Stimulated activated CD4-positive, alpha-beta T cell treated with anti-CD3 and anti-CD28 coated beads, TNF-alpha, amount 100 ng/mL, for 24 hours (primary cell): ENCODE results near the gene POLD2.
"Not testable (repeated sequence)": the region's sequence is repeated elsewhere in the genome, so short reads cannot be mapped to it uniquely, and the experiment has no call there.

Source experiments
- DNase-seq, 3 experiments: peaks; one replicate each; pipeline ENCODE4 v3.0.0-alpha.2; 2020; ENCODE audit warnings: low read depth in 3 of 3

The POLD2 gene

DNA sequence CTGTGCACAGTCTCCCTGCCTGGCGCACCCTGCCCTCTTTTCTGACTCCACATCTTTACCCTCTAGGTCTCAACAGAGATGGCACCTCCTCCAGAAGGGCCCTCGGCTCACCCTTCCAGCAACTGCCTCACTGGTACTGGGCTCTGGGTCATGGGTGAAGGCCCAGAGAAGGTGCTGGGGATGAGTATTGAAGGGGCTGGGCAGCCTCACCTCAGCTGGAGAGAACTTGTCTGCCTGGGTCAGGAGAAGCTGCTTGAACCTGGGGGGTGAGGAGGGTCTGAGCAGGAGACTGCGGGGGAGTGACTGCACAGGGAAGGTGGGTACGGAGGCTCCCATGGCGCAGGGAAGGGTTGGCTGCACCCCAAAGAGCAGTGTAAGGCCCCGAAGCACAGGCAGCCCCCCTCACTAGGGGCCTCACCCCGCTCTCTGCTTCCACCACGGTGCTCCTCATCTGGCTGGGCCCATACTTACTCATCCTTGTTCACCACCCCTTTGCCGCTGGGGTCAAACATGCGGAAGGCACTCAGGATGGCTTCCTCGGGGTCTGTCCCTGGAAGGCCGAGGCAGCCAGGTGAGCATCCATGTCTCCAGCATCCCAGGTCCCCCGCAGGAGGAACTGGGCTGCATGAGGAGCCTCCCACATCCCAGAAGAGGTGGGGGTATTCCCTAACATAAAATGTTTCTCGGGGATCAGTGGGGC is 16.1 kb upstream of the POLD2 start:
- DNase-seq, result no peak

DNA sequence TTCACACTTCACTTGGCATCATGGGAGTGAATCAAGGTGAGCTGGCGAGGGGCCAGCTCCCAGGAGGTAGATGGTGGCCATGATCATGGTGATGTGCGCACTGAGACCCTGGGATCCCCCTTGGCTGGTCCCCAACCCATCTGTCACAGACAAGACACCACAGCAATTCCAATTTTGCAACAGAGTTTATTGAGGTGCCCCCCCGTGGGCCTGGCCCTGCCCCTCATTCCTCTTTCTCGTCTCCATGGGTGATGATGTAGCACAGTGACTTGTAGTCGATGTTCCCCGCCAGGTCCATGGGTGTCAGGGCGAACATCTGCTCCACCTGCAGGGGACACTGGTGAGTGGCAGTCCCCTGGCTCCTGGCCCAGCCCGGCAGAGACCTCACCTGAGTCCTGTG is 15.3 kb upstream of the POLD2 start:
- no peak for DNase-seq

DNA sequence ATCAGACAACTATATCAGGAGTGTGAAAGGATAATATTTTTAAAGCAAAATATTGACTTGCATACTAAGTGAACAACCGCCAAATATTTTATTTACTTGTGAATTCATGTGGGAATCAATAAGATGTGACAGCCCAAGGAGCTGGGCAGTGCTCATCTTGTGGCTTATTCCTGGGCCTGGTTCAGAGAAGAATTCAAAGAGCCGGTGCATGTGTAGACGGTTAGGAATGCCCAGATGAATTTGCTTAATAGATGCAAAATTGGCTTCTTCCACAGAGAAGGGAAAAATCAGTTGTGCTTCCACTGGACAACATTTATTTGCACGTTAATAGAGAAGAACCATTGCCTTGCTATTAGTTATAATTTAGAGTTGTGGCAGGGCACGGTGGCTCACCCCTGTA is 13.4 kb upstream of the POLD2 start:
- DNase-seq, result no peak

DNA sequence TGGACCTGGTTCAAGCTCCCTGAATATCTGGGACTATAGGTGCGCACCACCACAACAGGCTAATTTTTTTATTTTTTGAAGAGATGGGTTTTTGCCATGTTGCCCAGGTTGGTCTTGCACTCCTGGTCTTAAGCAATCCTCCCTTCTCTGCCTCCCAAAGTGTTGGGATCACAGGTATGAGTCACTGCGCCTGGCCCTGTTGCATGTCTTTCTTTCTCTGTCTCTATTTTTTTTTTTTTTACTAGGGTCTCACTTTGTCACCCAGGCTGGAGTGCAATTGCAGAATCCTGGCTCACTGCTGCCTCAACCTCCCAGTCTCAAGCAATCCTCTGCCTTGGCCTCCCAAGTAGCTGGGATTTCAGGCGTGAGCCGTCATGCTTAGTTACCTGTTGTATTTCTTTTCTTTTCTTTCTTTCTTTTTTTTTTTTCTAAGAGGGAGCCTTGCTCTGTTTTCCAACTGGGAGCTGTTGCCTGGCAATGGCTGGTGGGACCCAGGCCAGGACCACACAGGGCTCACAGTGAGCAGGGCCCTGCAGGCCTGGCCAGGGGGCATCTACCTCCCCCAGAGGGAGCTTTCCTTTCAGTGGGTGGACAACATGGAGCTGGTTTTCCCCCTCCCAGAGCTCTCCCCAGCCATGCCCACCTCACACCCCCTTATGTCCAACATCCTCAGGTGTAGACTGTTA is 11.7 kb upstream of the POLD2 start:
- no peak for DNase-seq

DNA sequence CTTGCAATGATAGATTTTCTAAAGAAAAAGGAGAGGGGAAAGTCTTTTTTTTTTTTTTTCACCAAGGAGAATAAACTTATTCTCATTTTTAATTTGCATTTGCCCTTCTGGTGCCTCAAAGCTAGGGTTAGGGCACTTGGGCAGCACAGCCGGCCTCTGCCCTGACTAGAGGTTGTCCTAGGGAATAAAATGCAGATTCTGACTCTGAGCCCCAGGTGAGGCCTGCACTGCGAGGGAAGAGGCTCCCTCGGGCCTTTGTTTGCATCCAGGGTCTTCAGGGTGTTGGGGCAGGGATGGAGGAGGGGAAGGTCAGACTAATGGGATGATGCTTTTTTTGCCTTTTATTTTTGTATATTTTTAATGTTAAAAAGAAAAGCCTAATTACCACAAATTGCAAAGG is 9.9 kb upstream of the POLD2 start:
- no peak for DNase-seq

DNA sequence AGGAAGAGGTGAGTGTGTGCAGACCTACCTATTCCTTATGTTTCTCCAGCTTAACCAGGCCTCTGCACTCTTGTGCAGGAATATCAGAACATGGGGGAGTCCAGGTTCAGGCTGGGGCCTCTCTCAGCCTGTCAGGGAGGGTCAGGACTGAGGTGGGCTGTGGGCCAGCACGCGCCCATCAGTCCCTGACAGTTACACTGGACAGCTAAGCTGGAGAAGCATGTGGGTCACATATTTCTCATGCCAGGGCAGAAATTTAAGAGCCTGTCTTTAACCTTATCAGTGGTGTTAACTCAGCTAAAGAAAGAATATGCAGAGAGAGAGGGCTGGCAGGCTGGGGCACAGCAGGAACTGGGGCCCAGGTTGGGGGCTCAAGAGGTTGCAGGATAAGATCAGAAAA is 8.7 kb upstream of the POLD2 start:
- DNase-seq, result no peak

DNA sequence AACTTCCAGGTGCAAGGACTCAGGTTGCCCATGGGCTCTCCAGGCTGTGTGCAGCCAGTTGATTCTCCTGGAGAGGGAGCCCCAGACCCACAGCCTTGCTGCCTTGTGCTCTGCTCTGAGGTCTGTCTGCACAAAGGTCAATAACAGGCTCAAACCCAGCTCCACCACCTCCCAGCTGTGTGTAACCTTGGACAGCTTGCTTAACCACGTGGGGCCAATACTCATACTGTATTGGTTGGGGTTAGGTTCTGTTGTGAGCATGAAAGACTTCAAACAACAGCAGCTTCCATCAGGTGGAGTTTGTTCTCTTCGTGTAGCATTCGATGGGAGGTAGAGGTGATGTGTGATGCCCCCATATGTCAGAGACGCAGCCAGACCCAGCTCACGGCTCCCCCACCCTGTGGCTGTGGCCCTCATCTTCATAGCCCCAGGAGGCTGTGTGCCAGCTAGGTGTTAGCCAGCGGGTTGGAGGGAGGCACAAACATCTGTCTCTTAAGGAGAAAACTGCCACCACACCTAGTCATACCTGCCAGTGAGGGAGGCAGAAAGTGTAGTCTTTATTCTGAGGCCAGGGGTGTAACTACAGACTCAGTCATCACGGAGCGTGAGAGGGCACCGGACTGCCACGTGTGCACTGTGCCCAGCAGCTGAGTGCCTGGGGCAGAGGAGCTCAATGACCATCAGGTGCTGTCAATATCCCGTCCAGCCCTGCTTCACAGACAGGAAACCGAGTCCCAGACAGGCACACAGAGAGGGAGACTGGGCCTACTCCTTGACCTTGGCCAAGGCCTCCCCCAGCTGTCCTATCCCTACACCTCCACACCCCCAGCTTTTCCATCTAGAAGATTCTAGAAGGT is 8.1 kb upstream of the POLD2 start:
- no peak for DNase-seq

DNA sequence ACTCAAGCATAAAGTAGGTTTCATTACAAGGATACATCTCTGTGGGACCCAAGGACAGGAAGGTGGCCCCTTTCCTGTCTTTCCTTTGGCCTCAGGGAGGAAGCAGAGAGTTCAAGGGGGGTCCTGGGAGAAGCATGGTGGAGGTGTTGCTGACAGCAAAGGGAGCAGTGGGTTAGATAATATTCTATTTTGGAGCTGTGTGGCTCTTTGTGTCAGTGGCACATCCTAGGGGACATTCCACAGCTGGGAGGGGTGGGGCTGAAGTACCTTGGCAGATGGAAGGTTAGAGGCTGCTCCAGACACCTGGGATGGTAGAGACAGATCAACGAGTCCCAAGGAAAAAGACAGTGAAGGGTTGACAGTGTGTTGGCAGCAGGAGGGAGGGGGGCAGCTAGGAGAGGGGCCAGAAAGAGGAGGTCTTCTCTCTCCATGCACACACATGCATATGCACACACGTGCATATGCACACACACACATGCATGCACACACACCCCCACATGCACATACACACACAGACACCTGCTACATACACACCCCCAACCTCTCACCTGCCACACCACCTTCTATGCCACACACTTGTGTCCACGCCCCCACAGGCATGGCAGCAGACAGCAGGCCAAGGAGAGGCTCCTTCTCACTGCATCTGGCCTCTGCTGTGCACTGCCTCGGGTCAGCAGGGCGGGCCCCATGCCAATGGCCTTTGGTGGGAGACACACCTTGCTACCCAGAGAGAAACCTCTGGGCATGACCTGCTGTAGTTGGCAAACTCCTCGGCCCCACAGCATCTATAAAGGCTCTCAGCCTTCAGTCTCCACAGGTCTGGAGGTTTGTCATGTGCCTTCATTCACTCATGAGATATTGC is 5.6 kb upstream of the POLD2 start:
- DNase-seq, result no peak

DNA sequence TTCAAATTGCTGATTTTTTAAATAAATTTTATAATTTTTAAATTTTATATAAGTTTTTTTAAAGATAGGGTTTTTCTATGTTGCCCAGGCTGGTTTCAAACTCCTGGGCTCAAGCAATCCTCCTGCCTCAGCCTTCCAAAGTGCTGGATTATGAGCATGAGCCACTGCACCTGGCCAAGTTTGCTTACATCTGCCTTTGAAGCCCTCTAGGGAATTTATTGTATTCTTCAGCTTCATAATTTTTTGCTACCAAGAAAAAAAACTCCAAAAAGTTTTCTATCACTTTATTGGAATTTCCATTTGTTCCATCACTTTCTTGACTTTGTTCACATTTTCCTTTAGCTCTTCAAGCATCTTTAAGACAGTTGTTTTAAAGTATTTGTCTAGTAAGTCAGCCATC is 3.8 kb upstream of the POLD2 start:
- no peak for DNase-seq

DNA sequence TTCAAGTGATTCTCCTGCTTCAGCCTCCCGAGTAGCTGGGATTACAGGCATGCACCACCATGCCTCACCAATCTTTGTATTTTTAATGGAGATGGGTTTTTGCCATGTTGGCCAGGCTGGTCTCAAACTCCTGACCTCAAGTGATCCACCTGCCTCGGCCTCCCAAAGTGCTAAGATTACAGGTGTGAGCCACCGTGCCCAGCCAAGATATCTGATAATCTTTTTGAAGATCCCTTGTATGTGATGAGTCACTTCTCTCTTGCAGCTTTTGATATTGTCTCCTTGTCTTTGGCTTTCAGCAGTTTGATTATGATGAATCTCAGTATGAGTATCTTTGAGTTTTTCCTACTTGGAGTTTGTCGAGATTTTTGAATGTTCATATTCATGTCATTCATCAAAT is 3.2 kb upstream of the POLD2 start:
- DNase-seq, result not testable (repeated sequence)

DNA sequence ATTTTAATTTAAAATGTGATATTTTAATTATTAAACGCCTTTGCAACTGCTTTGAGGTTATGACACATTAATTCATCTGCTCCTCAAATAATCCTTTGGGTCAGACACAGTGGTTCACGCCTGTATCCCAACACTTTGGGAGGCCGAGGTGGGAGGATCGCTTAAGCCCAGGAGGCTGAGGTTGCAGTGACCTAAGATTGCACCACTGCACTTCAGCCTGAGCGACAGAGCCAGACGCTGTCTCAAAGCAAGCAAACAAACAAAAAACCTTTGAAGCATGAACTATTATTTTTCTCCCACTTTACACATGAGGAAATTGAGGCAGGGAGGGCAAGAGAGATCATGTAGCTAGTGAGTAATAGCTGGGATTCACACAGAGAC is 1.5 kb upstream of the POLD2 start:
- DNase-seq, result no peak

DNA sequence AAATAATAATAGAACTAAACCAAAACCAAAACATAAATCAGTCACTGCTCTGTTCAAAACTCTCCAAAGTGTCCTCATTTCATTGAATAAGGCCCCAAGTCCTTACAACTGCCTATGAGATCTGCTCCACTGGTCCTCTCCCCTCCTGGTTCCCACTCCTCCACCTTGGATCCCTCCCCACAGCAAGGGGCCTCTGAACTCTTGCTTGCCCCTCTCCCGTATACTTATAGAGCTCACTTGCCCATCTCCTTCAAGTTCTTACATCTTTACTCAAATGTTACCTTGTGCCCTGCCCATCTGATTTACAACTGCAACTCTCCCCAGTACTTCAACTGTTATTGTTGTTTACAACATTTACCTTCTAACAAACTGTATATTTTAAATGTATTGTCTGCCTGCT is 819 bp downstream of the POLD2 start:
- no peak for DNase-seq

DNA sequence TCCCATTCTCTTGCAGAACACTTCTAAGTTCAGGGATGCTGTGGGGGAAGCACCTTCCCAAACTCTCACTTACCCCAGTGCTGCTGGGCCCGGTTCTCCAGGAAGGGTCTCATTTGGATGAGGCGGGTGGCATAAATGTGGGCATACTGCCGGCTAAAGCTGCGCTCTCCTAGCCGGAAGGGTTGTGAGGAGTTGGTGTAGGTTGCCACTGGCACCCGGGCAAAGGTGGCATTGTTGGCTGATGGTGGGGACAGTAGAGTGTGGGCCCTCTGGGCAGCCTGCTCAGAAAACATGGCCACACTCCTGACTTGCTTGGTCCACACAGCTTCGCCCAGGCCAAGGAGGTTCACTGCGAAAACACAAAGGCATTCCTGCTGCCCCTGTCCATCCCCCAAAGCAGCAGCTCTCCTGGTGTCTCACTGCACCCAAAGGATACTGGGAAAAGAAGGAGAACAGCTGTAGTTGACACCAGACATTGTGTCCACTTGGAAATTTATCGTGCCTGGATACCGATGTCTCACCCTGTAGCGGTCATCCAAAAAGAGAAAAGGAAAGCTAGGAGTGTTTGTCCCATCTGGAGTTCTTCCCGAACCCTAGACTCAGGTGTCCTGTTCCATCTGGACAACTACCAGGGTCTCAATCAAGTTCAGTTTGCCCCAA is 1.5 kb downstream of the POLD2 start:
- DNase-seq, result no peak

DNA sequence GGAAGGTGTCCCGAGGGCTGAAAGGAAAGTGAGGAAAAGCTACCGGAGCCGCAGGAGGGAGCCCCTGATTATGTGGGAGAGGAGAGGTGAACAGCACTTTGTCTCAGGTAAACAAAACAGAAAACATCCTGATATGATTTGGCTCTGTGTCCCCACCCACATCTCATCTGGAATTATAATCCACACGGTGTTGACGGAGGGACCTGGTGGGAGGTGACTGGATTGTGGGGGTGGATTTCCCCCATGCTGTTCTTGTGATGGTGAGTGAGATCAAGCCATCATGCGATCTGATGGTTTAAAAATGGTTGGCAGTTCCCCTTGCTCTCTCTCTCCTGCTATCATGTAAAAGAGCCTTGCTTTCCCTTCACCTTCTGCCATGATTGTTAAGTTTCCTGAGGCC is 3.0 kb downstream of the POLD2 start:
- no peak for DNase-seq

DNA sequence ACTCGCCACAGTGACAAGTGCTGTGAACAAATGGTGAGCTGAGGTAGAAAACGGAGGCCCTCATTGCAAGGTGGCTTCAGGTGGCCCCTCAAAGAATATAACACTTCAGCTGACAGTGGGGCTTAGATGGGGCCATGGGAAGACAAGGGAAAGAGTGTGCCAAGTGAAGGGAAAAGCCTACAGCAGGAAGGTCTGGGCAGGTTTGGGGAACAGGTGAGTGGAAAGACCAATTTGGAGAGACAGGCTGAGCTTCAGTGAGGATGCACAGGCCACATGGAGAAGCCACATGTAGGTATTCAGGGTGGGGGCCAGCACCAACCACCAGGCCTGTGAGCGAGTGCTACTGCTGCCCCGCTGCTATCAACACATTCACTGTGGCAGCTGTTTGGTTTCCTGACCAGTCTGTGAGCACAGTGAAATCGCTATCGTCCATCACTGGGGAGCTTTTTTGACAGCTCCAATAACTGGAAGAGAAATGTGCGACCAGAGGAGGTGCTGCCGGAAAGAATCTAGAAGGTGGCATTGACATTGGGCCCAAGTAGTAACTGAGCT is 3.4 kb downstream of the POLD2 start:
- DNase-seq, result no peak

DNA sequence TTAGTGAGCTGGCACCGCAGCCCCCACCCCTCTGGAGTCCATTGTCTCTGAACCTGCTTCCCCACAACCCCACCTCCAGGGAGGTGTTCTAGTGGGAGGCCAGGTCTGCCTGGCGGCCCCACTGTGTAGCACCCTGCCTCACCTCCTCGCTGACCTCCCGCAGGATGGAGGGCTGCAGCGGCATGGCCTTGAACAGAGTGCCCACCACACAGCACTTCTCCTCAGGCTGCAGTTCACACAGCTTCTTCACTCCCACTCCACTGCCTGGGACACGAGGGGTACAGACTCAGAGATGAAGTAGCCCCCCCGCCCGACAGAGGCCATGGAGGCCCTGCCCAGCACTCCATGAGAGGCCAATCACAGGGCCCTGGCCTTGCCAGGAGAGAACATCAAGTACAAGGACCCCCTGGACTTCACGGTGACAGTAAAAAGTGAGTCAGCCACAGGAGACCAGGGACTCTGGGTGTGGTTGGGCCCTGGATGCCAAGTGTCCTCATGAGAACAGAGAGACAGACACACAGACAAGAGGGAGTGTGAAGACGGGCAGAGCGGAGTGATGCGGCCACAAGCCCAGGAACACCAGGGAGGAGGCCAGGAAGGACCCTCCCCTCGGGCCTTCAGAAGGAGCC is 5.4 kb downstream of the POLD2 start:
- DNase-seq, result no peak

DNA sequence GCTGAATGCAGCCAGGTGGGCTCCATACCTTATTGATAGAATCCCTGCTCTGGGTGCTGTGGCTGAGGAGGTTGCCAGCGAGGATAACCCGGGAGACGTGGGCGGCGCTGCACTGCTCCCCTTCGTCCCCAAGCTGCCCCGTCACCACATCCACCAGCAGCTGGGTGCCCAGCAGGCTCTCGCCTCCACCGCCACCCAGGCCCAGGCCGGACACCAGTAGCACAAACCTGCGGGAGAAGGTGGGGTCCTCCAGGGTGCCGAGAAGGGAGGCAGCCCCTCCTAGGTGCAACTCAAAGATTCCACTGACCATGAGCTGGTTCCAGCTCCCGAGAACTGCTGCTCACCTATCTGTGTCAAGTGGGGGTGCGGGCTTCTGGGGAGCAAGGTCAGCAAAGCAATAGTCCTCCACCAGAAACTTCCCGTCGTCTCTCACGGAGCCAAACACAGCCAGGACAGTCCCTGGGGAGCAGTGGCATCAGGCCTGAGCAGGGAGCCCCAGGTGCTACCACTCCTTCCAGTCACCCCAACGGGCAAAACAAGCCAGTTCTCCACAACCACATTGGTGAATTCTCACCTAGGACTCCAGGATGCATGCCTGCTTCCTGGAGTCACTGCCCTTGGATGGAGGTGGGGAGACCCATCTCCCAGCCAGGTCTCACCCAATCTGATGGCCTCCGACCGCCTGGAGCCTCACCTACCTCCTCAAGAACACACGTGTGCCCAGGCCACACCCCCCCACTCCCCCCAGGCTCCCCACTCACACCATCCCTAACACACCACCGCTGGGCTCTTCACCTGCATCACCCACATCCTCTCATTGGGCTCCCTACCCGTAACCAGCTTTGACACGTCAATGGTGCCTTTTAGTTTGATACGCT is 6.3 kb downstream of the POLD2 start:
- no peak for DNase-seq

DNA sequence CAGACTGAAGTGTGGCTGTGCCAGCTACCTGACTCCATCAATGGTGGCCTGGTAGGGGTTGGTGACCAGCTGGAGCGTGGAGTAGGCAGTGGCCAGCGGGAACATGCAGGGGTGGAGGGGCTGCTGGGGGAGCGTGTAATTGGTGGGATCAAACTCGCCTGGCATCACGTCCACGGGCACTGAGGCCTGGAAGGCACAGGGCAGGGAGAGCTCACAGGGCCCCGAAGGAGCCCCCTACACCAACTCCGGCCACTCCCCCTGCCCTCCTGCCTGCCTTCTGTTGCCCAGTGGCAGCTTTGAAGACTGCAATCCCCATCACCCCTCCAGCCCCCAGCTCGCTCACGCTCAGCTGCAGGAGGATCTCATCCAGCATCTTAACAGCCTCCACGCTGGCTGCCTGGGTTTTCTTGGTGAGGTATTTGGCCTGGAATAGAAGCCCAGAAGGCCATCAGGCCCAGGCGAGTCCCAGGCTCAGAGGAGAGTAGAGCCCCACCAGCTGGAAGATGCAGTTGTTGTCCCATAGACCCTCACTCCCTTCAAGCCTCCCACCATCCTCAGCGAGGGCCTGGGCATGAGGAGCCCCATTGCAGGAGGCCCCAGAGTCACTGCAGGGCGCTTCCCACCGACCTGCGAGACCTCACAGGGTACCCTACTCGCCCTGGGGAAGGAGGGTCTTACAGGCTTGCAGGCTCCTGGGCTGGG is 7.1 kb downstream of the POLD2 start:
- DNase-seq, result no peak
